SH-SY5Y (cell line): ENCODE data around the gene SMAGP.

Source experiments
- GATA2 ChIP-seq: IDR thresholded peaks from 2 replicates; pipeline ENCODE4 v1.6.1; 2011; ENCODE audit warnings: mild to moderate bottlenecking, low read depth, low read length
- GATA3 ChIP-seq: IDR thresholded peaks from 2 replicates; pipeline ENCODE4 v1.6.1; 2011; ENCODE audit warnings: low read depth, mild to moderate bottlenecking, low read length, moderate library complexity

DNA sequence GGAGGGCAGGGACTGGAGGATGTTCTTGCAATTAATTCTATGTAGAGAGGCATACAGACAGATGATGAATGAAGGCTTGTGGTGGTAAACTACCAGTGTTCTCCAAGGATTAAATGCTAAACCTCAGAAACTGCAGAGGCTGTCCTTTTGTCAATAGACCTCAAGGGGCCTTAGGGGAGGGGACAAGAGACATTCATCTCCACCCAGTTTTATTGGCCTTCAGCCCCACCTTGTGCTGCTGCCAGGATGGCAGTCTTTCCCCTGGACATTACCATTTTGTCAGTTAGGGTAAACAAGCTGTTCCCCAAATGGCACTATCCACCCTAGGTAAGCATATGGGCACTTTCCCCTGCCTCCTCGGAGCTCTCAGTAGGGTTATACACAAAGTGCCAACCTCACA, 4.9 kb upstream of the SMAGP start:
- TF ChIP-seq GATA2 (no peak), GATA3 (no peak)
